Middle frontal gyrus (tissue), 1 donor: ENCODE measurements around the gene CPTP.
"Not testable (repeated sequence)": the region's sequence is repeated elsewhere in the genome, so short reads cannot be mapped to it uniquely, and the experiment has no call there.

ENCODE experiments used
- DNase-seq: peaks from one replicate; pipeline ENCODE4 v3.0.0-alpha.2; 2015; ENCODE audit warnings: low spot score; ENCODE audit errors: extremely low spot score

Gene CPTP

DNA sequence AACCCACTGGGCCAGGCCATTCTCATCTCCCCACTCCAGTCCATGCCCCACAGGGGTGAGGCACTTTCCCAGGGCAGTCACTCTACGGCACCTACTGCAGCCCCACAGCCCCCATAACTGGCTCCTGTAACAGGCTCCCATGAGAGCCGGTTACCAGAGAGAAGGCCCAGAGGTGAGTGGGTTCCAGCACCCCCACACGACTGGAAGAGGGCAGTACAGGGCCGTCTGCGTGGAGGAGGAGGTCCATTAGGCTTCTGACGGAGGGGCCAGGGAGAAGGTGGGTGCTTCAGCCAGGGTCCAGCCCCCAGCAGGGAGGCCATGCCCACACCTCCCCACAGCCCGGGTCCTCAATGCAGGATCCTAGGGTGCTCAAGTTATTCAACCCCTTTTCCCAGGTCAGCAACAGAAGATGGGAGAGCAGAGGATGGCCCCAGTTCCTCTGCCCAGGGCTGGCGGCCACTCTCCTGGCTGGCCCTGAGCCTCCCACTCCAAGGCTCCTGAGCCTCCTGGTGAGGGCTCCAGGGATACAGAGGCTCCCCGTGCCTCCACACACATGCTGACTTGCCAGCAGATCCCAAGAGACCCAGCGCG, 18.4 kb upstream of the CPTP start:
- DNase-seq = no peak

- no peak for DNase-seq
These were observed 17.8 kb upstream of the CPTP start for GRCh38 chr1:1306661-1307260.

- no peak for DNase-seq
These were observed 17.2 kb upstream of the CPTP start for GRCh38 chr1:1307261-1307922.

- DNase-seq = peak; percentile 87
These were observed 16.5 kb upstream of the CPTP start, which contains the start of the genes ACAP3 and PUSL1 for GRCh38 chr1:1307923-1308755. ACAP3 (minus strand) TSS chr1:1307930; CDS start chr1:1307815, 115 bp downstream. PUSL1 (plus strand) TSS chr1:1308597; CDS start chr1:1308644, 47 bp downstream.

DNA sequence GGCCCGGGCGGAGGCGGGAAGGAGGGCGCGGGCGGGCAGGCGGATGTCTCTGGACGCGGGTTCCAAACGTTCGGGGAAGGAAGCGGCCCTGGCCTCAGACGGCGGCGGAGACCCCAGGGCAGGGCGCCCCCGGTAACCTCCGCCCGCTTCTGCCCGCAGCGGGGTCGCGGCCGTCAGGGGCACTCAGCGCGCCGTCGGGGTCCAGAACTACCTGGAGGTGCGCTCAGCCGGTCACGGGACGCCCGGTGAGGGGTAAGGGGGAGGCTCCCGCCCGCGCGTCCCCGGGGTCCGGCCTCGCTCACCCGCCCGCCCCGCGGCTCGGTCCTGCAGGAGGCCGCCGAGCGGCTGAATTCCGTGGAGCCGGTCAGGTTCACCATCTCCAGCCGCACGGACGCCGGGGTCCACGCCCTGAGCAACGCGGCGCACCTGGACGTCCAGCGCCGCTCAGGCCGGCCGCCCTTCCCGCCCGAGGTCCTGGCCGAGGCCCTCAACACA, 15.8 kb upstream of the CPTP start:
- no peak for DNase-seq

DNA sequence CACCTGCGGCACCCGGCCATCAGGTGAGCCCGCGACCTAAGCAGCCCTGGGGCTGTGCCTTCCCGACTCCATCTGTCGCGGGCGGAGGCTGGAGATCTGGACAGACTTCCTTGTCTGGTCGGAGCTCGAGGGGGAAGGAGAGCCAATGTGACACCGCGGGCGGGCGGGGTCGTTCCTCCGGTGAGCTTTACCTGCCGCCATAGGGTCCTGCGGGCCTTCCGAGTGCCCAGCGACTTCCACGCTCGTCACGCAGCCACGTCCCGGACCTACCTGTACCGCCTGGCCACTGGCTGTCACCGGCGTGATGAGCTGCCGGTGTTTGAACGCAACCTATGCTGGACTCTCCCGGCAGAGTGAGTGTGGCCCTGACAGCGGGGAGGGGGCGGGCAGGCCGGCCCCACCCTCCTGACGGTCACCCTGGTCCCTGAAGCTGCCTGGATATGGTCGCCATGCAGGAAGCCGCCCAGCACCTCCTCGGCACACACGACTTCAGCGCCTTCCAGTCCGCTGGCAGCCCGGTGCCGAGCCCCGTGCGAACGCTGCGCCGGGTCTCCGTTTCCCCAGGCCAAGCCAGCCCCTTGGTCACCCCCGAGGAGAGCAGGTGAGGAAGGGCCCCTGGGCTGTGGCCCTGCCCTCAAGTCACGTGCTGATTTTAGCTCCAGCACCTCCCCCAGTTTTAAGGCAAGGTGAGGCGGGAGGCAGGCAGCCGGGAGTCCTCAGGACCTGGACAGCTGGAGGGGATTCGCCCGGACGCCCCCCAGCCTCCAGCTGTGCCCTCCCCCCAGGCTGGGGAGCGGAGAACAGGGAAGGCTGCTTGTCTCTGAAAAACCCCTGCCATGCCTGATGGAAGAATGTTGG, 15.1 kb upstream of the CPTP start:
- DNase-seq = no peak

DNA sequence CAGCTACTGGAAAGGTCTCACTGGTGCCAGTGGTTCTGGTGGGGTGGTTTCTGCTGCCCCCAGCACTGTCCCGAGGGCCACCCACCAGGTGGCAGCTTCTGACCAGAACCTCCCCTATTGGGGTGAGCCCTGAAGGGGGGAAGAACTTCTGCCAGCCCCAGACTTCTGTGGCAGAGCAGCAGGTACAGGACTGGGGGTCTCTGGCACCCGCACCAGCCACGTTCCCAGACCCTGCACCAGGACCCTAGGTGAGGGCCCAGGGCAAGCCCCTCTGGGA, 14.6 kb upstream of the CPTP start:
- DNase-seq = no peak

DNA sequence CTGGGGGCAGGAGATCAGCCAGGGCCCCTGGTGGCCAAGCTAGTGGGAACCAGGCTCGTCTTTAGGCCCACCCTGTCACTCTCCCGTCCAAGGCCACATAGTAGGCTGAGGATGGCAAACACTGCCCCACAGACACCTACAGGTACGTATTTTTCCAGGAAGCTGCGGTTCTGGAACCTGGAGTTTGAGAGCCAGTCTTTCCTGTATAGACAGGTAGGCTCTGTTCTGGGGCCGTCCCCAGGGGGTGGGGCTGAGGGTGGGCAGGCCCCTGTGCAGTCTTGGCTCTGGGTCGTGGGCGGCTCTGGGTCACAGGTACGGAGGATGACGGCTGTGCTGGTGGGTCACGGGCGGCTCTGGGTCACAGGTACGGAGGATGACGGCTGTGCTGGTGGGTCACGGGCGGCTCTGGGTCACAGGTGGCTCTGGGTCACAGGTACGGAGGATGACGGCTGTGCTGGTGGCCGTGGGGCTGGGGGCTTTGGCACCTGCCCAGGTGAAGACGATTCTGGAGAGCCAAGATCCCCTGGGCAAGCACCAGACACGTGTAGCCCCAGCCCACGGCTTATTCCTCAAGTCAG, 14.0 kb upstream of the CPTP start:
- DNase-seq = no peak

- no peak for DNase-seq
These were observed 13.2 kb upstream of the CPTP start for GRCh38 chr1:1311107-1312104.

DNA sequence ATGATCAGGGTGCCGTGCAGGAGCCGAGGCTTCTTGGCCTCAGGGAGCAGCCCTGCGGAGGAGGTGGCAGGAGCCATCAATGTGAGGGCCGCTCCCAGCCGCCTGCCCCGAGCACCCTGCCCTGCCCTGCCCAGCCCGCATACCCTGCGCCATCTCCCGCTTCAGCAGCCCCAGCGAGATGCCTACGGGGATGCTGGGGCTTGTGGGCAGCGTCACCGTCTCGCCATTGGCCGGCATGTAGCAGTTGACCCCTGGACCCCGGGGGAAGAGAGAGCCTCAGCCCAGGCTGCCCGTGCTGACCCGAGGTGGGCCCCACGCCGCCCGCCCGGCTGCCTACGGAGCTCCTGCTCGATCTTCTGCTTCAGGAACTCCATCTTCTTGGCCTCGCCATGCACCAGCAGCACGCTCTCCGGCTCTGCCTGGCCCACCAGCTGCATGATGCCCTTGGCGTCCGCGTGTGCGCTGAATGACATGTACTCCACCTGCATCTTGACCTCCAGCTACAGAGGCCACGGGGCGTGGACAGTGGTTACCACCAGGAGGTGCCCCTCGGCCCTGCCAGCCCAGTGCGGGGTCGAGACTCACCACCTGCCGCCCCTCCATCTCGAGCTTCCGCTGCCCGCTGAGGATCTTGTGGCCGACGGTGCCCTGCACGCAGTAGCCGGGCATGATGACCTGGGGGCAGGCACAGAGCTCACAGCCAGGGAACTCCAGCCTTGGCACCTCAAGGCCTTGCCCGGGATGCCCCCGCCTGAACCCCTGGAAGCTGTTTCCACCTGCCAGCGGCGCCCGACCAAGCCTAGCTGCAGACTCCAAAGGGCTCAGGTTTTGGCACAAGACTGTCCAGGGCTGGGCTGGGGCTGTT, 11.9 kb upstream of the CPTP start:
- DNase-seq = no peak

GRCh38 chr1:1313500-1314236, 10.9 kb upstream of the CPTP start:
- DNase-seq = no peak

DNA sequence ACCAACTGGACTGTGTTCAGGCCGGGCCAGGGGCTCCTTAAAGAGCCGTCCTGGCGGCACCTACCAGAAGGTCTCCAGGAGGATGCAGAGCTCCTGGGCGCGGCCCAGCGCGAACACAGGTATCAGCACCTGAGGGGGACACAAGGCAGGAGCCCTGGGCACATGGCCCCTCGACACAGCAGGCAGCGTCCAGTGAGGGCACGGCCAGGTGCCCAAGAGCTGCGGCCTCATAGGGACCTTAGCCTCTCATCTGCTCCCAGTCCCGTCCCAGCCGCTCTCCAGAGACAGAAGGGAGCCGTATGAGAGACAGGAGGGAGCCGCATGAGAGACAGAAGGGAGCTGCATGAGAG, 10.4 kb upstream of the CPTP start:
- DNase-seq = no peak

DNA sequence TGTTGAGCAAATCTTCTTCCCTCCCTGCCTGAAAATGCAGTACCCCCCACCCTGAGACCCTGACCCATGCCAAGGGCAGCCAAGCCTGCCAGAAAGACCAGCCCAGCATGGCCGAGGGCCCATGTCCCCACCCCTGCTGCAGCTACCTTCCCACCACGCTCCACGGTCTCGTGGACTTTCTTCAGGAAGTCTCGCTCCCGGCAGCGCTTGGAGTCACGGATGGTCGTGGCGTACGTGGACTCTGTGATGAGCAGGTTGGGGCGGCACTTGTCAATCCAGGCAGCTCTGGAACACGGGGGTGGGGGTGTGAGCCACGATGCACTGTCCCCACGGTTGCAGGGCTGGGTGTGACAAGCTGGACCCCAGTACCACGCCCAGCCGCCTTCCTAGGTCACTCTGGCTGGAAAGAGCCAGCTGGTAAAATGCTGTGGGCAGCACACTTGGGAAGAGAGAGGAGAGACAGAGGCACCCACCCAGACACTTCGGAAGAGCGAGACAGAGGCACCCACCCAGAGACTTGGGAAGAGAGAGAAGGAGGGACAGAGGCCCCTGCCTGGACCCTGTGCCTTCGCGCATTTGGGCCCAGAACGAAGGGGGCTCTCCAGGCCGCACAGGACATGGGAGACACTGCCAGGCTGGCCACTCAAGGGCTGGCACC, 9.8 kb upstream of the CPTP start:
- DNase-seq = no peak

DNA sequence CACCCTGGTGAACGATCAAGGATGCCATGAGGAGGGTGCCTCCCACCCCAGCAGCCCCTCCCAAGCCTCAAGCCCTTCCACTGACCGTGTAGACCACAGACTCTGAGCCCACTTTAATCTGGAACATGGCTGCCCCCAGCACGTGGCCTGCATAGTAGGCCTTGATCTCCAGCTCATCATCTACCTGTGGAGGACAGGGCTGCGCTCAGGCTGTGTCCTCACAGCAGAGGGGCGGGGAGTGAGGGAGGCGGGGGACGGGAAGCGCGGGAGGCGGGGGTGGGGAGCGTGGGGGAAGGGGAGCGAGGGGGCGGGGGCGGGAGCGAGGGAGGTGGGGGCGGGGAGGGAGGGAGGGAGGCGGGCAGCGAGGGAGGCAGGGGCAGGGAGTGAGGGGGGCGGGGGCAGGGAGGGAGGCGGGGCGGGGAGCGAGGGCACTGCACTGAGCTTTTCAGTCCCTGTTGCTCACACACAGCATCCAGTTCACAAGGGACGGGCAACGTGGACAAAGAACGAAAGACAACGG, 9.1 kb upstream of the CPTP start:
- no peak for DNase-seq

GRCh38 chr1:1316199-1316598, 8.4 kb upstream of the CPTP start:
- DNase-seq = not testable (repeated sequence)

GRCh38 chr1:1317420-1317819, 7.2 kb upstream of the CPTP start:
- no peak for DNase-seq

- peak; percentile 35 for DNase-seq
These were observed 6.4 kb upstream of the CPTP start for GRCh38 chr1:1318131-1318652.
